MM.1S (cell line): ENCODE measurements around the gene LEF1.

Experiments used
- DNase-seq: peaks from one replicate; pipeline ENCODE4 v3.0.0-alpha.2; 2015
- H2AFZ ChIP-seq: fragments of 300-600 bp; sonication (generic); 2 replicates; pipeline ENCODE4 v1.6.0; 2016; ENCODE audit warnings: antibody characterized with exemption, low read length
- H3F3A ChIP-seq: fragments of 300-600 bp; sonication (generic); 2 replicates; pipeline ENCODE4 v1.6.1; 2016; ENCODE audit warnings: mild to moderate bottlenecking, antibody characterized with exemption, low read length, moderate library complexity, mixed read lengths; ENCODE audit not compliant: insufficient read depth
- H3K27ac ChIP-seq: fragments of 300-600 bp; sonication (generic); 2 replicates; pipeline ENCODE4 v1.5.1; 2016; ENCODE audit warnings: mild to moderate bottlenecking, low read length
- H3K27me3 ChIP-seq: fragments of 300-600 bp; sonication (generic); replicated peaks from 2 replicates; pipeline ENCODE4 v1.6.0; 2016; ENCODE audit warnings: low read length; ENCODE audit not compliant: insufficient read depth
- H3K36me3 ChIP-seq: fragments of 300-600 bp; sonication (generic); replicated peaks from 2 replicates; pipeline ENCODE4 v1.6.1; 2016; ENCODE audit warnings: mild to moderate bottlenecking, low read length, mixed read lengths; ENCODE audit not compliant: insufficient read depth
- H3K4me1 ChIP-seq: fragments of 300-600 bp; sonication (generic); 2 replicates; pipeline ENCODE4 v1.6.1; 2016; ENCODE audit warnings: low read length, mixed read lengths
- H3K4me2 ChIP-seq: fragments of 300-600 bp; sonication (generic); 2 replicates; pipeline ENCODE4 v1.6.0; 2016; ENCODE audit warnings: low read depth, low read length
- H3K4me3 ChIP-seq: fragments of 300-600 bp; sonication (generic); 2 replicates; pipeline ENCODE4 v1.5.1; 2016; ENCODE audit warnings: low read length, mixed read lengths
- H3K79me2 ChIP-seq: fragments of 300-600 bp; sonication (generic); 2 replicates; pipeline ENCODE4 v1.6.1; 2016; ENCODE audit warnings: mixed run types, low read length, mixed read lengths
- H3K9ac ChIP-seq: fragments of 300-600 bp; sonication (generic); 2 replicates; pipeline ENCODE4 v1.6.1; 2016; ENCODE audit warnings: low read length, mixed read lengths
- H3K9me2 ChIP-seq: fragments of 300-600 bp; sonication (generic); replicated peaks from 2 replicates; pipeline ENCODE4 v1.6.1; 2016; ENCODE audit warnings: mild to moderate bottlenecking, low read length, mixed read lengths; ENCODE audit not compliant: insufficient read depth
- H3K9me3 ChIP-seq: fragments of 300-600 bp; sonication (generic); replicated peaks from 2 replicates; pipeline ENCODE4 v1.6.1; 2016; ENCODE audit warnings: mild to moderate bottlenecking, low read length, mixed read lengths; ENCODE audit not compliant: insufficient read depth
- H4K20me1 ChIP-seq: fragments of 300-600 bp; sonication (generic); 2 replicates; pipeline ENCODE4 v1.6.1; 2016; ENCODE audit warnings: mild to moderate bottlenecking, low read length, moderate library complexity, mixed read lengths; ENCODE audit not compliant: insufficient read depth
- EZH2 ChIP-seq: fragments of 300-600 bp; sonication (generic); optimal IDR thresholded peaks from 2 replicates; pipeline ENCODE3; 2017; ENCODE audit warnings: low read depth, mild to moderate bottlenecking, antibody characterized with exemption, low read length, mixed read lengths
- EZH2phosphoT487 ChIP-seq: fragments of 300-600 bp; sonication (generic); IDR thresholded peaks from 2 replicates; pipeline ENCODE4 v1.6.1; 2018; ENCODE audit warnings: antibody characterized with exemption, low read length
- TF ChIP-seq, protein P1 (sequence below): fragments of 300-600 bp; sonication (generic); IDR thresholded peaks from 2 replicates; pipeline ENCODE4 v1.5.1; 2016; ENCODE audit warnings: antibody characterized with exemption, low read length, mixed read lengths

LEF1 gene

DNA sequence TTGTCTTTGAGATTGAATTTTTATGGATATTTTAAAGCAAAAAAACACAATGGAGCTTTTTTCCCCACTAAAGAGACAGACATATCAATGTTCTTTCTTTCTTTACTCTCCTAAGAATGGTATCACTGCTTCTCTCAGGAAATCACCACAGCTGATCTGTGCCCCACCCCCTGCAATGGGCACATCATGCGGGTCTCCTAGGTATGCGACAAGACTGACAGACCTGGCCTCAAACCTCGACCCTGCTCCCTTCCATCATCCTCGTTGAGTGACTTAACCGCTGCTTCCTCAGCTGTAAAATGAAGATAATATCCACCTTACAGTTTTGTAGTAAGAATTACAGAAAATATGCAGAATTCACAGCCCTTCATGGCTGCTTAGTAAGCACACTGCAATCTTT, 58.3 kb downstream of the LEF1 start:
- no peak overlapping the region for H3K4me3 ChIP-seq
- no peaks in the 10 kb centered on the region; the same call in 1 of the 2 replicates for H3F3A ChIP-seq
- H3K36me3 ChIP-seq = no peaks in the 10 kb centered on the region
- DNase-seq = no peak
- H3K4me1 ChIP-seq = peaks cover 19% of the 10 kb centered on the region
- H2AFZ ChIP-seq = no peak overlapping the region
- no peaks in the 10 kb centered on the region for H3K9me2 ChIP-seq
- no peaks in the 10 kb centered on the region for H3K9me3 ChIP-seq
- TF ChIP-seq EZH2phosphoT487 = no peak
- H3K27ac ChIP-seq = no peak overlapping the region
- H3K27me3 ChIP-seq = no peaks in the 10 kb centered on the region
- H3K9ac ChIP-seq = no peak overlapping the region
- H3K4me2 ChIP-seq = peak overlapping the region; percentile 15; the same call in 1 of the 2 replicates
- H3K79me2 ChIP-seq = peaks cover 86% of the 10 kb centered on the region
- peaks cover 15% of the 10 kb centered on the region; the same call in 1 of the 2 replicates for H4K20me1 ChIP-seq

DNA sequence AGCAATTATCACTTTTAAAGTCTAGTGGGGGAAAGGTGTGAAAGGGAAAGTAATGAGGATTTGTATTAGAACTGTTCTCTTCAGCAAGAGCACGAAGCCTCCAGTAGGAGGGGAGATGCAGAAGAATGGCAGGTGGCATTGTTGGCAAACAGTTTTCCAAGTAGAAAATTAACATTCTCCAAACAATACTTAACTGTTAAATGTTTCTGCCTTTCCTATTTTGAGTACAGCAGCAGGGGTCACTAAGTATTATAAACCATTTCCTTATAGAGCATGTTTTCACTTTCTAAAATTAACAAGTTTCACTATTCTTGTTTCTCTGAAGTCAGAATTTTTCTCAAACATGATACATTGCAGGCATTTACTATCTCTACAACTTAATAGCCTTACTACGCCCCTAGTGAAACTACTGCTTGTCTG, 58.7 kb downstream of the LEF1 start:
- Histone ChIP-seq H3K36me3 (no peaks in the 10 kb centered on the region), H3K79me2 (peaks cover 86% of the 10 kb centered on the region), H2AFZ (no peak overlapping the region), H3K9me3 (no peaks in the 10 kb centered on the region), H3F3A (no peaks in the 10 kb centered on the region; the same call in 1 of the 2 replicates), H3K27ac (no peak overlapping the region), H3K4me3 (no peak overlapping the region), H3K9ac (no peak overlapping the region), H3K4me2 (peak overlapping the region; percentile 15; the same call in 1 of the 2 replicates), H3K4me1 (peaks cover 19% of the 10 kb centered on the region), H3K9me2 (no peaks in the 10 kb centered on the region), H3K27me3 (no peaks in the 10 kb centered on the region), H4K20me1 (peaks cover 15% of the 10 kb centered on the region; the same call in 1 of the 2 replicates)
- TF ChIP-seq EZH2 = no peak
- TF ChIP-seq, protein P1, sequence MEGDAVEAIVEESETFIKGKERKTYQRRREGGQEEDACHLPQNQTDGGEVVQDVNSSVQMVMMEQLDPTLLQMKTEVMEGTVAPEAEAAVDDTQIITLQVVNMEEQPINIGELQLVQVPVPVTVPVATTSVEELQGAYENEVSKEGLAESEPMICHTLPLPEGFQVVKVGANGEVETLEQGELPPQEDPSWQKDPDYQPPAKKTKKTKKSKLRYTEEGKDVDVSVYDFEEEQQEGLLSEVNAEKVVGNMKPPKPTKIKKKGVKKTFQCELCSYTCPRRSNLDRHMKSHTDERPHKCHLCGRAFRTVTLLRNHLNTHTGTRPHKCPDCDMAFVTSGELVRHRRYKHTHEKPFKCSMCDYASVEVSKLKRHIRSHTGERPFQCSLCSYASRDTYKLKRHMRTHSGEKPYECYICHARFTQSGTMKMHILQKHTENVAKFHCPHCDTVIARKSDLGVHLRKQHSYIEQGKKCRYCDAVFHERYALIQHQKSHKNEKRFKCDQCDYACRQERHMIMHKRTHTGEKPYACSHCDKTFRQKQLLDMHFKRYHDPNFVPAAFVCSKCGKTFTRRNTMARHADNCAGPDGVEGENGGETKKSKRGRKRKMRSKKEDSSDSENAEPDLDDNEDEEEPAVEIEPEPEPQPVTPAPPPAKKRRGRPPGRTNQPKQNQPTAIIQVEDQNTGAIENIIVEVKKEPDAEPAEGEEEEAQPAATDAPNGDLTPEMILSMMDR = peak; percentile 2; the same call in 1 of the 2 replicates
- no peak for TF ChIP-seq EZH2phosphoT487
- DNase-seq = peak; percentile 64

DNA sequence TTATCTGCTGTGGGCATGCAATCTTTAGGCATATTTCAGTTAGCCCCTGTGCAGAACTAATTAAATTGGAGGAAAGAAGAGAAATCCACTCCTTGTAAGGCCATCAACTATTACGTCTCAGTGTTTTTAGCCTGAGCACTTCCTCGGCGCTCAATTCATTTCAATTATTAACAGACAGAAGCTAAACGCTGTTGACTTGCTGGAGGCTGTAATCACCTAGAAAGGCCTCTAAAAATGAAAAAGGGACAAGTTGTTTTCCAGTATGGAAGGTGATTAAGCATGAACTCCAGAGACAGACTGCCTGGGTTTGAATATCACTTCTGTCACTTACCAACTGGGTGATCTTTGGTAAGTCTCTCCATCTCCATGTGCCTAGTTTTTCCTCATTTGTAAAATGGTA, 59.6 kb downstream of the LEF1 start:
- Histone ChIP-seq H4K20me1 (peaks cover 15% of the 10 kb centered on the region; the same call in 1 of the 2 replicates), H3K27ac (no peak overlapping the region), H3K9ac (no peak overlapping the region), H3K9me2 (no peaks in the 10 kb centered on the region), H3K36me3 (no peaks in the 10 kb centered on the region), H3K4me1 (peaks cover 19% of the 10 kb centered on the region), H3K79me2 (peaks cover 83% of the 10 kb centered on the region), H3F3A (no peaks in the 10 kb centered on the region; the same call in 1 of the 2 replicates), H2AFZ (no peak overlapping the region), H3K27me3 (no peaks in the 10 kb centered on the region), H3K9me3 (no peaks in the 10 kb centered on the region), H3K4me2 (no peak overlapping the region), H3K4me3 (no peak overlapping the region)
- TF ChIP-seq, protein P1 = no peak
- TF ChIP-seq EZH2 = no peak
- TF ChIP-seq EZH2phosphoT487 = no peak
- no peak for DNase-seq

DNA sequence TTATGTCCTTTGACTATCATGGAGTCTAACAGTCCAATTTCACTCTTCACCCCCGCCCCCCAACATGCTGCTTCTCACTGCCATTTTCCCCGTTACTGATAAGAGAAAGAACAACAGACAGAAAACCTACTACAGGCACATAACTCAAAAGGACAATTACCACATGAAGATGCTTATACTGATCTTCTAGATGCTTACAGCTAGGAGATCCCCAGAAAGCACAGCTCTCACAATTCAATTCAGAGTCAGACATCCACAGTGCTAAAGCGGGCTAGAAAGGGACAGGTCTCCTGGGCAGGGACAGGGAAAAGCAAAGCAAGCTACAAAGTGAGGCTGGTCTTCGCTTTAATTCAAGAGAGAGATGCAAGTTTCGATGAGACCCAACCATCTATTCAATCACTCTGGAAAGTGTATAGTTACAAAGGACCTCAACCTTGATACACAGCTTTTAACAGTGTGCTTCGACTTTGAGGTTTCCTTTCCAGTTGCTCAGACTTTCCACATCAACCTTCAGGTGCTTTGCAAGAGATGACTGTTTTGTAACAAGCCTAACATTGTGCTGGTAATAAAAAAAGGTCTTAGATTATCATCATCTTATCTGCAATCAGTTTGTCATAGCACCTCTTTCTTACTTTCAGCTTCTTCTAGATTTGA, 60.9 kb downstream of the LEF1 start:
- H3K9ac ChIP-seq = no peak overlapping the region
- no peaks in the 10 kb centered on the region for H3K9me2 ChIP-seq
- TF ChIP-seq, protein P1 = no peak
- TF ChIP-seq EZH2 (no peak), EZH2phosphoT487 (no peak)
- no peaks in the 10 kb centered on the region for H3K27me3 ChIP-seq
- H4K20me1 ChIP-seq = peaks cover 15% of the 10 kb centered on the region; the same call in 1 of the 2 replicates
- peaks cover 19% of the 10 kb centered on the region for H3K4me1 ChIP-seq
- no peak overlapping the region for H3K27ac ChIP-seq
- H2AFZ ChIP-seq = no peak overlapping the region
- no peak for DNase-seq
- H3K9me3 ChIP-seq = no peaks in the 10 kb centered on the region
- H3K4me2 ChIP-seq = no peak overlapping the region
- H3F3A ChIP-seq = no peaks in the 10 kb centered on the region; the same call in 1 of the 2 replicates
- H3K36me3 ChIP-seq = no peaks in the 10 kb centered on the region
- H3K4me3 ChIP-seq = no peak overlapping the region
- peaks cover 83% of the 10 kb centered on the region for H3K79me2 ChIP-seq
